ENCODE results near the gene ZNF141. TPM values are rescaled to one million over a fixed set of nuclear protein-coding genes. Genes with fewer than 3 reads are reported as not detected.
"Not testable (repeated sequence)": the region's sequence is repeated elsewhere in the genome, so short reads cannot be mapped to it uniquely, and the experiment has no call there.

Gene ZNF141
- total and polyA plus RNA-seq, 2 of the 8 experiments (the other 6 are each of a cell fraction or from before 2014, with no cell fraction given): 8.5 to 50.8 TPM

- TF ChIP-seq SUZ12 (IDR thresholded peaks at IDR 0.05; ENCODE audit: low read length) (no peak), JUN (IDR thresholded peaks at IDR 0.05; ENCODE audit: low read depth, low read length) (no peak), NRF1 (IDR thresholded peaks at IDR 0.05; ENCODE audit: low read depth, low read length) (no peak)
These were observed 66.4 kb downstream of the ZNF141 start (continued) for GRCh38 chr4:404006-404405.

- H3K27ac ChIP-seq (ENCODE audit: low read depth, low read length); H3K36me3 ChIP-seq (ENCODE audit: control insufficient read depth in 2 of 4, insufficient read depth in 4 of 4, low read length in 3 of 4); H3K79me1 ChIP-seq (ENCODE audit: low read depth, low read length); H3K4me2 ChIP-seq (ENCODE audit: insufficient read depth in 1 of 2, low read depth in 2 of 2, low read length in 2 of 2); H2BK20ac ChIP-seq (ENCODE audit: low read length); H4K20me1 ChIP-seq (replicated peaks in 1 of 2; ENCODE audit: control insufficient read depth in 1 of 2, insufficient read depth in 2 of 2, low read length in 2 of 2); H3K27me3 ChIP-seq (replicated peaks in 1 of 4; ENCODE audit: control insufficient read depth in 3 of 4, extremely low read depth in 1 of 4, insufficient read depth in 3 of 4, low read length in 3 of 4); H3K4me1 ChIP-seq (replicated peaks in 1 of 4; ENCODE audit: control insufficient read depth in 3 of 4, insufficient read depth in 4 of 4, low read length in 3 of 4); H2BK5ac ChIP-seq (ENCODE audit: low read depth, low read length); H4K5ac ChIP-seq (ENCODE audit: insufficient read length, low read depth, low read length); H3K9ac ChIP-seq (replicated peaks in 1 of 4; ENCODE audit: extremely low read depth in 1 of 4, low read depth in 3 of 4, low read length in 3 of 4); DNase-seq (ENCODE audit: low read depth in 1 of 2, low spot score in 2 of 2); H2BK15ac ChIP-seq (ENCODE audit: low read length); H3K56ac ChIP-seq (replicated peaks; ENCODE audit: insufficient read length, low read depth, low read length); H3K14ac ChIP-seq (ENCODE audit: insufficient read length); H4K8ac ChIP-seq (ENCODE audit: extremely low read depth, insufficient read depth, low read length); H3K4ac ChIP-seq (replicated peaks; ENCODE audit: insufficient read length, low read depth, low read length); H2AFZ ChIP-seq (ENCODE audit: low read length); H3K79me2 ChIP-seq (ENCODE audit: control insufficient read depth in 1 of 2, insufficient read depth in 2 of 2, low read length in 2 of 2); POLR2A ChIA-PET (ENCODE audit: partially characterized antibody); H2AK5ac ChIP-seq (ENCODE audit: low read depth, low read length); H2BK12ac ChIP-seq (ENCODE audit: low read depth, low read length); H3K4me3 ChIP-seq (ENCODE audit: extremely low read depth in 1 of 4, insufficient read depth in 2 of 4, low read depth in 3 of 4, low read length in 4 of 4); FAIRE-seq; H3K23me2 ChIP-seq (ENCODE audit: low read depth, low read length); H3K18ac ChIP-seq (ENCODE audit: extremely low read depth, low read length); H2BK120ac ChIP-seq (replicated peaks; ENCODE audit: low read depth, low read length); H3K23ac ChIP-seq (ENCODE audit: insufficient read length); H4K91ac ChIP-seq (replicated peaks; ENCODE audit: insufficient read length, low read length): not testable (repeated sequence)
- CTCF ChIA-PET (ENCODE audit: partially characterized antibody): interaction anchor here (0.7 kb wide), 1 partner anchor 217 kb away, joined by 3 read pairs; no protein-coding TSS in a partner anchor
- H3K9me3 ChIP-seq (ENCODE audit: insufficient read depth in 2 of 2, low read depth in 1 of 2, low read length in 1 of 2): peaks cover 21 to 59% of the 10 kb centered on the region in 2 experiments
- 88% methylated on average over 6 of the region's 6 CpGs; no CpG with 5 or more reads in 1 of the 2 experiments for WGBS, 2 experiments (ENCODE audit: extremely low coverage in 1 of 2, insufficient coverage in 1 of 2, insufficient read length in 1 of 2, insufficient replicate concordance in 2 of 2, low coverage in 1 of 2, low lambda C conversion rate in 2 of 2, missing lambda C conversion rate in 1 of 2)
These were observed 70.7 kb downstream of the ZNF141 start for GRCh38 chr4:408321-408720.

Measured in H1 (cell line).